Measurements from ENCODE around the gene TNIK. TPM values are rescaled to one million over a fixed set of nuclear protein-coding genes. Genes with fewer than 3 reads are reported as not detected.
A peak's percentile ranks its signal among the peaks of the same experiment; 100 is the strongest.

Gene TNIK
- total and polyA plus RNA-seq, 4 donors: 3.7 to 9.8 (median 5.2) TPM

DNA sequence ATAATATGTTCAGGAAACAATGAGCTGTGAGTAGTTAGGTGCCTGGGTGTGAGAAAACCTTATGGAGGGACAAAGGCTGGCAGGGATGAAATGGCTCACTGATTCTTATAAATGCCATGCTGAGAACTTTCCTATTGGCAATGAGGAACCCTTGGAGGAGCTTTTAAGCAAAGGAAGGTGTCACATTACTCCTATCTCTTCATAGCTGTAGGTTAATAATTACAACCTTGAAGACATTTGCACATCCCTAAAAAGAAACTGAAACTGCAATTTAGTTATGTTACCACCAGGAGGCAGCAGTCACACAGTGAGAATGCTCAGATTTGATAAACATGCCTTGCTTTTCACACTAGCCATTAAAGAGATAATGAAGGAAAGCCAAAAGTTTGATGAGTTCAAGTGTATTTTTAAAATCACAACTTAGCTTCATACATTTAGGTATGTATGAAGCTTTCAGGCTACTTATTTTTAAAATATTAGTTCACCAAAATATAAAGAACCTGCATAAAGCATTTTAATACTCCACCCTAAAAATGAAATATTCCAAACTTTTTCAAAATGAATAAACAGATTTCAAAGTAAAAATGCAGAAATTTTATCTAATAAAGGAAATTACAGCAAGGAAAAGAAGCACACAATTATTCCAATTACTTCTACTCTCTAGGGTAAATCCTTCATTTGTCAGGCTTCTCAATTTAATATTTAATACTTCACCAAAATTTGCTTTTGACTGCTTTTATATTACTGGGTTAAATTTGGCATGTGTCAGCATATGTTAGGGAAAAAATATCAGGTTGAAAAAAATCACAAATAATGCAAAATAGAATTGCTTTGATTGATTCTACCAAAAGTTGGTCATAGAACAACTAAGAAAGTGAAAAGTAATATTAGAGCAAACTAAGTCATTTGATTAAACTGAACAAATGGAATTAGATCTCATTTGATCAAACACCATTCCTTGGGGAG is 296.8 kb downstream of the TNIK start:
- Histone ChIP-seq H3K27me3 (ENCODE audit: control insufficient read depth in 4 of 4, insufficient read depth in 4 of 4, low read length in 3 of 4) (no peaks in the 10 kb centered on the region), H3K4me3 (ENCODE audit: low read depth in 1 of 3, low read length in 3 of 3) (no peak overlapping the region), H3K9ac (ENCODE audit: low read depth in 1 of 2, low read length in 2 of 2) (no peak overlapping the region), H3K27ac (ENCODE audit: low read depth in 1 of 2, low read length in 2 of 2) (no peak overlapping the region), H3K9me3 (ENCODE audit: control insufficient read depth in 4 of 4, low read length in 3 of 4) (peaks cover 0 to 6% (median 3%) of the 10 kb centered on the region in 4 donors), H3K4me1 (ENCODE audit: control insufficient read depth in 4 of 4, insufficient read depth in 4 of 4, low read length in 3 of 4) (peaks cover 0 to 2% (median 0%) of the 10 kb centered on the region in 4 donors), H3K36me3 (ENCODE audit: control insufficient read depth in 4 of 4, insufficient read depth in 3 of 4, low read depth in 1 of 4, low read length in 3 of 4) (peaks cover 0 to 10% (median 4%) of the 10 kb centered on the region in 4 donors)
- TF ChIP-seq, protein P1, sequence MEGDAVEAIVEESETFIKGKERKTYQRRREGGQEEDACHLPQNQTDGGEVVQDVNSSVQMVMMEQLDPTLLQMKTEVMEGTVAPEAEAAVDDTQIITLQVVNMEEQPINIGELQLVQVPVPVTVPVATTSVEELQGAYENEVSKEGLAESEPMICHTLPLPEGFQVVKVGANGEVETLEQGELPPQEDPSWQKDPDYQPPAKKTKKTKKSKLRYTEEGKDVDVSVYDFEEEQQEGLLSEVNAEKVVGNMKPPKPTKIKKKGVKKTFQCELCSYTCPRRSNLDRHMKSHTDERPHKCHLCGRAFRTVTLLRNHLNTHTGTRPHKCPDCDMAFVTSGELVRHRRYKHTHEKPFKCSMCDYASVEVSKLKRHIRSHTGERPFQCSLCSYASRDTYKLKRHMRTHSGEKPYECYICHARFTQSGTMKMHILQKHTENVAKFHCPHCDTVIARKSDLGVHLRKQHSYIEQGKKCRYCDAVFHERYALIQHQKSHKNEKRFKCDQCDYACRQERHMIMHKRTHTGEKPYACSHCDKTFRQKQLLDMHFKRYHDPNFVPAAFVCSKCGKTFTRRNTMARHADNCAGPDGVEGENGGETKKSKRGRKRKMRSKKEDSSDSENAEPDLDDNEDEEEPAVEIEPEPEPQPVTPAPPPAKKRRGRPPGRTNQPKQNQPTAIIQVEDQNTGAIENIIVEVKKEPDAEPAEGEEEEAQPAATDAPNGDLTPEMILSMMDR (IDR thresholded peaks at IDR 0.05; ENCODE audit: low read depth, low read length, missing input control): peak; percentile 46
- TF ChIP-seq RAD21 (IDR thresholded peaks at IDR 0.05): peak; percentile 37 to 54
- TF ChIP-seq NR2F2 (IDR thresholded peaks at IDR 0.05): no peak
- no peak for DNase-seq (ENCODE audit: low spot score)

- TF ChIP-seq EGR1 (IDR thresholded peaks at IDR 0.05; ENCODE audit: low read depth in 2 of 2): no peak
- TF ChIP-seq, protein P1 (IDR thresholded peaks at IDR 0.05; ENCODE audit: low read depth, low read length, missing input control): no peak
- H3K9ac ChIP-seq (ENCODE audit: low read depth in 1 of 2, low read length in 2 of 2): no peak overlapping the region
- no peak overlapping the region for H3K27ac ChIP-seq (ENCODE audit: low read depth in 1 of 2, low read length in 2 of 2)
- 91% methylated on average over 1 of the region's 1 CpG for WGBS
- no peak for DNase-seq (ENCODE audit: low spot score)
- H3K4me3 ChIP-seq (ENCODE audit: low read depth in 1 of 3, low read length in 3 of 3): no peak overlapping the region
- no peaks in the 10 kb centered on the region for H3K27me3 ChIP-seq (ENCODE audit: control insufficient read depth in 4 of 4, insufficient read depth in 4 of 4, low read length in 3 of 4)
- H3K36me3 ChIP-seq (ENCODE audit: control insufficient read depth in 4 of 4, insufficient read depth in 3 of 4, low read depth in 1 of 4, low read length in 3 of 4): peaks cover 2 to 10% (median 3%) of the 10 kb centered on the region in 4 donors
- H3K4me1 ChIP-seq (ENCODE audit: control insufficient read depth in 4 of 4, insufficient read depth in 4 of 4, low read length in 3 of 4): no peaks in the 10 kb centered on the region
- H3K9me3 ChIP-seq (ENCODE audit: control insufficient read depth in 4 of 4, low read length in 3 of 4): peaks cover 0 to 6% (median 3%) of the 10 kb centered on the region in 4 donors
Observed at GRCh38 chr3:171160325-171160724, 299.9 kb downstream of the TNIK start.

DNA sequence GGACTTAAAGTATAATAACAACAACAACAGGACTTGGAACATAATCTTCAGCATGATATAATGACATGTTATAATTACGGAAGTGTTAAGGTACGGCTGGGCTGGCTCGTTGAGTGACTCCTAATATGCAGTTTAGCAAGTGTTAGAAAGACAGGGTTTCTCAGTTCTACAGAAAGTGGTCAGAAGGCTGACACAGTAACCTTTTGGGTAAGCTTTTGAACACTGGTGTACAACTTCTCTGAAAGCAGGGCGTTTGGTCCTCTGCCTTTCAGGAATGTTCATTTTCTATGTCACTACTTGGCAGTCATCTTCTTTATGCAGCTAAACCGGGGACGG is 300.4 kb downstream of the TNIK start:
- H3K27ac ChIP-seq (ENCODE audit: low read depth in 1 of 2, low read length in 2 of 2): no peak overlapping the region
- no peaks in the 10 kb centered on the region for H3K27me3 ChIP-seq (ENCODE audit: control insufficient read depth in 4 of 4, insufficient read depth in 4 of 4, low read length in 3 of 4)
- no peak overlapping the region for H3K4me3 ChIP-seq (ENCODE audit: low read depth in 1 of 3, low read length in 3 of 3)
- H3K9ac ChIP-seq (ENCODE audit: low read depth in 1 of 2, low read length in 2 of 2): no peak overlapping the region
- H3K4me1 ChIP-seq (ENCODE audit: control insufficient read depth in 4 of 4, insufficient read depth in 4 of 4, low read length in 3 of 4): no peaks in the 10 kb centered on the region
- peaks cover 2 to 10% (median 3%) of the 10 kb centered on the region in 4 donors for H3K36me3 ChIP-seq (ENCODE audit: control insufficient read depth in 4 of 4, insufficient read depth in 3 of 4, low read depth in 1 of 4, low read length in 3 of 4)
- 96% methylated on average over 6 of the region's 6 CpGs for WGBS
- no peak for DNase-seq (ENCODE audit: low spot score)
- H3K9me3 ChIP-seq (ENCODE audit: control insufficient read depth in 4 of 4, low read length in 3 of 4): peaks cover 0 to 6% (median 3%) of the 10 kb centered on the region in 4 donors
- TF ChIP-seq NR2F2 (IDR thresholded peaks at IDR 0.05) (no peak), EGR1 (IDR thresholded peaks at IDR 0.05; ENCODE audit: low read depth in 2 of 2) (no peak), GABPA (IDR thresholded peaks at IDR 0.05 in 1 of 2, conservative IDR thresholded peaks at IDR 0.05 in 1 of 2) (no peak), YY1 (IDR thresholded peaks at IDR 0.05) (no peak), RAD21 (IDR thresholded peaks at IDR 0.05) (no peak), FOXA1 (IDR thresholded peaks at IDR 0.05) (no peak), FOXA2 (IDR thresholded peaks at IDR 0.05) (no peak), ATF3 (IDR thresholded peaks at IDR 0.05) (no peak), HNF4G (IDR thresholded peaks at IDR 0.05) (no peak), TAF1 (conservative IDR thresholded peaks at IDR 0.05) (no peak), JUND (IDR thresholded peaks at IDR 0.05) (no peak), ZBTB33 (IDR thresholded peaks at IDR 0.05) (no peak), SP1 (IDR thresholded peaks at IDR 0.05) (no peak), RXRA (IDR thresholded peaks at IDR 0.05) (no peak)
- TF ChIP-seq, protein P1 (IDR thresholded peaks at IDR 0.05; ENCODE audit: low read depth, low read length, missing input control): no peak
- TF ChIP-seq, protein P2, sequence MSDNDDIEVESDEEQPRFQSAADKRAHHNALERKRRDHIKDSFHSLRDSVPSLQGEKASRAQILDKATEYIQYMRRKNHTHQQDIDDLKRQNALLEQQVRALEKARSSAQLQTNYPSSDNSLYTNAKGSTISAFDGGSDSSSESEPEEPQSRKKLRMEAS (IDR thresholded peaks at IDR 0.05): no peak
